PC-3 (cell line): ENCODE data around the gene ELOA. TPM values are rescaled to one million over a fixed set of nuclear protein-coding genes. Genes with fewer than 3 reads are reported as not detected.

ENCODE experiments used
- ATAC-seq: fragments of 200-7000 bp; cut with Tn5 transposase; 2 replicates; pipeline ENCODE4 v1.9.1; 2020; ENCODE audit warnings: mild to moderate bottlenecking, moderate library complexity
- BruUV-seq: library from RNA; stranded (reverse); fragments of 400-500 nt; replicated peaks from 2 replicates; lab custom pipeline; 2021; lab: Mats Ljungman, UMichigan
- CTCF ChIA-PET: fragments of 300-600 bp; sonication (Branson Sonifier 250); formaldehyde crosslinking; loops from one replicate; lab custom pipeline; 2022; ENCODE audit warnings: antibody characterized with exemption; lab: Charles Lee
- POLR2A ChIA-PET: fragments of 300-600 bp; sonication (Branson Sonifier 250); formaldehyde crosslinking; loops from one replicate; lab custom pipeline; 2022; ENCODE audit warnings: antibody characterized with exemption; ENCODE audit not compliant: unreplicated experiment; lab: Charles Lee
- DNase-seq: peaks from one replicate; pipeline ENCODE4 v3.0.0-alpha.2; 2015
- H2AFZ ChIP-seq: fragments of 300-600 bp; sonication (generic); 2 replicates; pipeline ENCODE4 v1.6.0; 2016; ENCODE audit warnings: antibody characterized with exemption, low read length
- H3F3A ChIP-seq: fragments of 300-600 bp; sonication (generic); one replicate; pipeline ENCODE4 v1.6.0; 2017; ENCODE audit warnings: antibody characterized with exemption, low read length, control low read depth, mild to moderate bottlenecking; ENCODE audit not compliant: unreplicated experiment
- H3K27ac ChIP-seq: fragments of 300-600 bp; sonication (generic); 2 replicates; pipeline ENCODE4 v1.5.1; 2016; ENCODE audit warnings: mild to moderate bottlenecking, low read length
- H3K27me3 ChIP-seq: fragments of 300-600 bp; sonication (generic); 2 replicates; pipeline ENCODE4 v1.6.1; 2016; ENCODE audit warnings: low read length, mixed read lengths
- H3K36me3 ChIP-seq: fragments of 300-600 bp; sonication (generic); 2 replicates; pipeline ENCODE4 v1.6.1; 2016; ENCODE audit warnings: low read depth, mixed run types, low read length, mixed read lengths
- H3K4me1 ChIP-seq: fragments of 300-600 bp; sonication (generic); 2 replicates; pipeline ENCODE4 v1.5.1; 2016; ENCODE audit warnings: low read length; ENCODE audit not compliant: insufficient read depth
- H3K4me2 ChIP-seq: fragments of 300-600 bp; sonication (generic); 2 replicates; pipeline ENCODE4 v1.6.0; 2016; ENCODE audit warnings: low read length
- H3K4me3 ChIP-seq: fragments of 300-600 bp; sonication (generic); 2 replicates; pipeline ENCODE4 v1.5.1; 2016; ENCODE audit warnings: mild to moderate bottlenecking, low read length, mixed read lengths
- H3K79me2 ChIP-seq: fragments of 300-600 bp; sonication (generic); 2 replicates; pipeline ENCODE4 v1.6.1; 2017; ENCODE audit warnings: low read length, mixed read lengths
- H3K9ac ChIP-seq: fragments of 300-600 bp; sonication (generic); 2 replicates; pipeline ENCODE4 v1.6.0; 2016; ENCODE audit warnings: mild to moderate bottlenecking, low read length
- H3K9me2 ChIP-seq: fragments of 300-600 bp; sonication (generic); replicated peaks from 2 replicates; pipeline ENCODE4 v1.6.1; 2016; ENCODE audit warnings: mixed run types, low read length, mixed read lengths
- H3K9me3 ChIP-seq: fragments of 300-600 bp; sonication (generic); 2 replicates; pipeline ENCODE4 v1.6.1; 2016; ENCODE audit warnings: low read length, mixed read lengths
- H4K20me1 ChIP-seq: fragments of 300-600 bp; sonication (generic); 2 replicates; pipeline ENCODE4 v1.6.1; 2016; ENCODE audit warnings: low read length, mixed read lengths
- EZH2 ChIP-seq: fragments of 300-600 bp; sonication (generic); IDR thresholded peaks from one replicate; pipeline ENCODE4 v1.6.1; 2017; ENCODE audit warnings: antibody characterized with exemption, mild to moderate bottlenecking, low read length; ENCODE audit not compliant: unreplicated experiment
- EZH2phosphoT487 ChIP-seq: fragments of 300-600 bp; sonication (generic); IDR thresholded peaks from 2 replicates; pipeline ENCODE4 v1.6.1; 2018; ENCODE audit warnings: mild to moderate bottlenecking, antibody characterized with exemption, low read length, borderline replicate concordance
- intact Hi-C: fragments of 100-400 bp; cut with micrococcal nuclease; formaldehyde crosslinking; loops from 2 replicates; pipeline ENCODE4 v1.9.0; 2023
- total RNA-seq: library from RNA; depleted of rRNA; stranded (reverse); fragments of >200 nt; gene quantifications from 2 replicates; pipeline ENCODE4 v1.2.3, GENCODE V29; 2014
- TF ChIP-seq, protein P1 (sequence below): fragments of 300-600 bp; sonication (generic); conservative IDR thresholded peaks from 2 replicates; pipeline ENCODE4 v1.5.1; 2017; ENCODE audit warnings: antibody characterized with exemption, low read depth, mild to moderate bottlenecking, low read length

Gene ELOA
- total RNA-seq, 1 experiment from 2014 or later = 50.9 TPM

DNA sequence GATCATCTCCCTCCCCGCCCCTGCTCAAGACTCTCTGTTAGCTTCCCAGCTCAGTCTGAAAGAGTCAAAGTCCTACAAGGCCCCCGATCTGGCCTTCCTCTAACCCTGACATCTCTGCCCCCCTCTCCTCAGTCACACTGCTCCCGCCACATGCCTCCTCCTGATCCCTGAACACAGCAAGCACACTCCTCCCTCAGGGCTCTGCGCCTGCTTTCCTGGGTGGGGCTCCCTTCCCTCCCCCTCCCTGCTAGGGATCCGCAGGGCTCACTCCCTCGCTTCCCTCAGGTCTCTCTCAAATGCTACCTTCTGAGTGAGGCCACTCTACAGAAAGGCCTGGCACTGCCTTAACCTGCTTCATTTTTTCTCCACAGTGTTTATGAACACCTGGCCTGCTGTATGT, 63.0 kb downstream of the ELOA start:
- POLR2A ChIA-PET = no interaction called here
- no TSS peak for BruUV-seq
- TF ChIP-seq EZH2phosphoT487 (no peak), EZH2 (no peak)
- TF ChIP-seq, protein P1, sequence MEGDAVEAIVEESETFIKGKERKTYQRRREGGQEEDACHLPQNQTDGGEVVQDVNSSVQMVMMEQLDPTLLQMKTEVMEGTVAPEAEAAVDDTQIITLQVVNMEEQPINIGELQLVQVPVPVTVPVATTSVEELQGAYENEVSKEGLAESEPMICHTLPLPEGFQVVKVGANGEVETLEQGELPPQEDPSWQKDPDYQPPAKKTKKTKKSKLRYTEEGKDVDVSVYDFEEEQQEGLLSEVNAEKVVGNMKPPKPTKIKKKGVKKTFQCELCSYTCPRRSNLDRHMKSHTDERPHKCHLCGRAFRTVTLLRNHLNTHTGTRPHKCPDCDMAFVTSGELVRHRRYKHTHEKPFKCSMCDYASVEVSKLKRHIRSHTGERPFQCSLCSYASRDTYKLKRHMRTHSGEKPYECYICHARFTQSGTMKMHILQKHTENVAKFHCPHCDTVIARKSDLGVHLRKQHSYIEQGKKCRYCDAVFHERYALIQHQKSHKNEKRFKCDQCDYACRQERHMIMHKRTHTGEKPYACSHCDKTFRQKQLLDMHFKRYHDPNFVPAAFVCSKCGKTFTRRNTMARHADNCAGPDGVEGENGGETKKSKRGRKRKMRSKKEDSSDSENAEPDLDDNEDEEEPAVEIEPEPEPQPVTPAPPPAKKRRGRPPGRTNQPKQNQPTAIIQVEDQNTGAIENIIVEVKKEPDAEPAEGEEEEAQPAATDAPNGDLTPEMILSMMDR = no peak
- Histone ChIP-seq H3K4me3 (no peak overlapping the region), H3K9me3 (no peaks in the 10 kb centered on the region), H3K27me3 (no peaks in the 10 kb centered on the region), H4K20me1 (no peaks in the 10 kb centered on the region), H3K27ac (no peak overlapping the region), H3F3A (no peaks in the 10 kb centered on the region), H3K36me3 (no peaks in the 10 kb centered on the region), H3K79me2 (no peaks in the 10 kb centered on the region), H3K4me1 (peaks cover 11% of the 10 kb centered on the region; the same call in 1 of the 2 replicates), H3K9ac (no peak overlapping the region), H2AFZ (no peak overlapping the region), H3K9me2 (no peaks in the 10 kb centered on the region), H3K4me2 (no peak overlapping the region)
- DNase-seq = no peak
- CTCF ChIA-PET = no interaction called here
- intact Hi-C loops = no loop called here
- no peak for ATAC-seq

DNA sequence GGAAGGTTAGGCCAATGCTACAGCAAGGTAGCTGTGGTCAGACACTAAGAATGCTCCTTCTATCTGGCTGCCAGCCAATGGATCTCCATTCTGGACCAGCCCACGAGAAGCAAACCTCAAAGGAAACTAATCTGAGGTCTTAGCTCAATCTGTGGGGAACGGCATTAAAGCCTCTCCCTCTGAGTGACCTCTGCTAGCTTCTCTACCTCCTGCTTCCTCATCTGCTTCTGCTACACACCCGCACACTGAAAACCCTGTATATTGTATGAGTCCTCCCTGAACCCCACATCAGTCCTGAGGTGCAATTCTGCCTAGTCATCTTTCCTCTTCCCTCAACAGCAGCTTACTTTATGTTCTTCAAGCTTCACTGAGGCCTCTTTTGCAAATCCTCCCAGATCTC, 64.2 kb downstream of the ELOA start:
- intact Hi-C loops = no loop called here
- Histone ChIP-seq H3K4me2 (no peak overlapping the region), H3K79me2 (no peaks in the 10 kb centered on the region), H4K20me1 (no peaks in the 10 kb centered on the region), H3K9me3 (no peaks in the 10 kb centered on the region), H3K27me3 (no peaks in the 10 kb centered on the region), H3K9ac (no peak overlapping the region), H3K4me3 (no peak overlapping the region), H3K9me2 (no peaks in the 10 kb centered on the region), H3K4me1 (0 out of 2 replicates have a peak, but pooled peaks cover 5% of the 10 kb centered on the region), H2AFZ (no peak overlapping the region), H3K36me3 (no peaks in the 10 kb centered on the region), H3K27ac (no peak overlapping the region), H3F3A (no peaks in the 10 kb centered on the region)
- ATAC-seq (no peak), DNase-seq (no peak)
- BruUV-seq = no TSS peak
- ChIA-PET CTCF (interaction anchor here (0.9 kb wide), 1 partner anchor 109 kb away, joined by 3 read pairs; no protein-coding TSS in a partner anchor), POLR2A (no interaction called here)
- TF ChIP-seq EZH2phosphoT487 (no peak), EZH2 (no peak)
- TF ChIP-seq, protein P1 = no peak

GRCh38 chr1:23809751-23810171, 66.5 kb downstream of the ELOA start:
- Histone ChIP-seq H3K79me2 (no peaks in the 10 kb centered on the region), H3K27ac (no peak overlapping the region), H3K4me3 (no peak overlapping the region), H4K20me1 (no peaks in the 10 kb centered on the region), H3K27me3 (no peaks in the 10 kb centered on the region), H3K9me2 (no peaks in the 10 kb centered on the region), H3K9ac (no peak overlapping the region), H3F3A (no peaks in the 10 kb centered on the region), H3K36me3 (no peaks in the 10 kb centered on the region; the same call in 1 of the 2 replicates), H2AFZ (no peak overlapping the region), H3K4me1 (0 out of 2 replicates have a peak, but pooled peaks cover 5% of the 10 kb centered on the region), H3K9me3 (no peaks in the 10 kb centered on the region), H3K4me2 (no peak overlapping the region)
- TF ChIP-seq EZH2phosphoT487 (no peak), EZH2 (no peak)
- TF ChIP-seq, protein P1 = peak; percentile 81
- no TSS peak for BruUV-seq
- intact Hi-C loops = loop anchor here (1.0 kb wide), 1 partner anchor 59 kb away; the partner anchor contains the start of gene FUCA1
- CTCF ChIA-PET = interaction anchor here (0.6 to 2.2 kb wide), 4 partner anchors 20 to 731 kb away, joined by 3 to 17 read pairs (median 4); no protein-coding TSS in a partner anchor
- POLR2A ChIA-PET = no interaction called here
- ATAC-seq (peak; percentile 92), DNase-seq (peak; percentile 78)
